ENCODE data around the gene CCDC85B.
A peak's percentile ranks its signal among the peaks of the same experiment; 100 is the strongest.

Gene CCDC85B

DNA sequence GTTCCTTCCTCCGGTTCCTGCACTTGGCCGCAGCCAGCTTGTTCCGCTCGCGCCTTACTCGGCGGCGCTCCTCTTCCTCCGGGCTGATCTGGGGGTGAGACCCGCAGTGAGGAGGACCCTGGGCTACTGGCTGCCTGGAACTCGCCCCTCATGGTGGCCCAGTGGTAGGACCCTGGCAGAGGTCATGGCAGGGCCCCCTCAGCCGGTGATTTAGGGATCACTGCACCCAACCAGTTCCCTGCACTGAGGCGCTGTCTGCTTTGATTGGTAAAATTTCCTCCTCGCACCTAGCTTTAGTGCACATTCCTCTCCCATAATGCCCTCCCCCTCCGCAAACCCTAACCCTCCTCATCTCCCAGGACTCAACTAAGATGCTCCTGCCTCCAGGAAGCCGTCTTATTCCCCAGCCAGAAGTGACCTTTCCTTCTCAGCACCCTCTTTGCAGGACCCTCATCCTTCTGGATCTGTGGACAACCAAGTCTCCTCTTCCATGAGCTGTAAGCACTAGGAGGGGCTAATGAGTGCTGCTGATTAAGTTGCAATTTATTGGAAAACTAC, 3.6 kb downstream of the CCDC85B start:
- H3K4me3 ChIP-seq (ENCODE audit: low read depth, low read length), result peak overlapping the region; percentile 43

DNA sequence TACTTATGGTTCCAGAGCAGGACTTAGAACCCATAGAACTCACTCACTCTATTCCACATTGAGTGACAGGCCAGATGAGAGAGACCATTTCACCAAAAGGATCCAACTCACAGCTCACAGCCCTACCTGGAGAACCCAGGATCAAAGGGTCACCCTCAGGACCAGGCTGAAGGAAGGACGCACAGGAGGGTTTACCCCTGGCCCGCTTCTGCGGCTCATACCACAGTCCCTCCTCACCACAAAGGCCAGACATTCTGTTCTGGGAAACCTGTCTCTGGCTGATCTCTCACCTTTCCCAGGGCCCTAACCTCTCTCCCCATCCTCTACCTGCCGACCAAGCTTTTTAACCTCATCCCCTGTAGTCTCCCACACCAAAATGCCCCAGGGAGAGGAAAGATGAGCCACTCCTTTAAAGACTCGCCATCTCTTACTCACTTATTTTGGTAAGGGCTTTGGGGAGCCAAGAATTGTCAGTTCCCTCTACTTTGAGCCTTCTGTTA, 5.1 kb downstream of the CCDC85B start:
- peak overlapping the region; percentile 93 for H3K4me3 ChIP-seq (ENCODE audit: low read depth, low read length)
- TF ChIP-seq, protein P1, sequence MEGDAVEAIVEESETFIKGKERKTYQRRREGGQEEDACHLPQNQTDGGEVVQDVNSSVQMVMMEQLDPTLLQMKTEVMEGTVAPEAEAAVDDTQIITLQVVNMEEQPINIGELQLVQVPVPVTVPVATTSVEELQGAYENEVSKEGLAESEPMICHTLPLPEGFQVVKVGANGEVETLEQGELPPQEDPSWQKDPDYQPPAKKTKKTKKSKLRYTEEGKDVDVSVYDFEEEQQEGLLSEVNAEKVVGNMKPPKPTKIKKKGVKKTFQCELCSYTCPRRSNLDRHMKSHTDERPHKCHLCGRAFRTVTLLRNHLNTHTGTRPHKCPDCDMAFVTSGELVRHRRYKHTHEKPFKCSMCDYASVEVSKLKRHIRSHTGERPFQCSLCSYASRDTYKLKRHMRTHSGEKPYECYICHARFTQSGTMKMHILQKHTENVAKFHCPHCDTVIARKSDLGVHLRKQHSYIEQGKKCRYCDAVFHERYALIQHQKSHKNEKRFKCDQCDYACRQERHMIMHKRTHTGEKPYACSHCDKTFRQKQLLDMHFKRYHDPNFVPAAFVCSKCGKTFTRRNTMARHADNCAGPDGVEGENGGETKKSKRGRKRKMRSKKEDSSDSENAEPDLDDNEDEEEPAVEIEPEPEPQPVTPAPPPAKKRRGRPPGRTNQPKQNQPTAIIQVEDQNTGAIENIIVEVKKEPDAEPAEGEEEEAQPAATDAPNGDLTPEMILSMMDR (IDR thresholded peaks at IDR 0.05; ENCODE audit: low read depth, low read length), result no peak

More for the DNA sequence above, 3.6 kb downstream of the CCDC85B start:
- TF ChIP-seq, protein P1 (IDR thresholded peaks at IDR 0.05; ENCODE audit: low read depth, low read length), result no peak

DNA sequence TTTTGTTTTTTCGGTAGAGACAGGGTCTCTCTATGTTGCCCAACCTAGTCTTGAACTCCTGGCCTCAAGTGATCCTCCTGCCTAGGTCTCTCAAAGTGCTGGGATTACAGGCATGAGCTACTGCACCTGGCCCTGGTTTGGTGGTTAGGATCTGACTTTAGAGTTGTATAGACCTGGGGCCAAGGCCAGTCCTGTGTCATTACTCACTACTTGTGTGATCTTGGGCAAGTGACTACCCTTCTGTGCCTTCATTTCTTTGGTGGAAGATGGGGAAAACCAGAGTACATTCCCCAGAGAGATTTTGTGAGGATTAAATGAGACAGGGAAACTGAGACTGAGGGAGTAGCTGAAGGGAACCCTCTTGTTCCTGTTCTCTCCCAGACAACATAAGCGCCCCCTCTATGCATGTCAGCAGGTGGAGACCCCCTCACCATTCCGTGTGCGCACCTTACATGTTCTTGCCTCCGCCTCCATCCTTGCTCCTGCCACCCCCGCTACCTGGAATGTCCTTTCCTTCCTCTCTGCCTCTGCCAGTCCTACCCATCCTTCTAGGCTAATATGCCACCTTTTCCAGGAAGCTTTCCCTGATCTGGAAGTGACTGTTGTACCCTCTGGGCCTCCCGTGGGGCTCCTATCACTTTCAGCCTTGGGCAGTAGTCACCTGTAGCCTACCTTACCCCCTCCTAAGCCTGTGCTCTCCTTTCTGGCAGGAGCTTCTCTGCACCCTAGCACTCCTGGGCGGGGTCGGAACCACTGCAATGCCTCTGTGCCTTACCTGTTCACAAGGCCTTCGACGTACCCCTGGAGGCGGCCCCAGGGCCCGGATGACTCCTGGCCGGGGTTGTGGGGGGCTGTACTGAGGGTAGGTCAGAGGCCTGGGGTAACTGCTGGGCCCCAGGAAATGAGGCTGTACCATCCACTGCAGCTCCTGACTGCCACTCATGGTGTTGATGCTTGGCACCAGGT, 5.8 kb downstream of the CCDC85B start:
- TF ChIP-seq, protein P1 (IDR thresholded peaks at IDR 0.05; ENCODE audit: low read depth, low read length), result no peak
- H3K4me3 ChIP-seq (ENCODE audit: low read depth, low read length), result peak overlapping the region; percentile 93

DNA sequence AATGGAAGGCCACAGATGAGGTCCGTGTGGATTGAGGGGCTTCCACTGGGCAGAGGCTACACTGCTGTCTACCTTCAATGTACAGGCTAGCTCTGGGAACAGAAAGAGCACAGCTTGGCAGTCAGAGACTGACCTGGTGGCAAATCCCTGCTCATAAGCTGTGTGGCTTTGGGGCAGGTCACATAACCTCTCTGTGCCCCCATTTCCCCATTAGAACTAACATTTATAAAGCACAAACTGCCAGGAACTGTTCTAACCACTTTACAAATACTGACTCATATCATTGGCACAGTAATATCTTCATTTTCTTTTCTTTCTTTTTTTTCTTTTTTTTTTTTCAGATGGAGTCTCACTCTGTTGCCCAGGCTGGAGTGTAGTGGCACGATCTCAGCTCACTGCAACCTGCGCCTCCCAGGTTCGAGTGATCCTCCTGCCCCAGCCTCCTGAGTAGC, 6.6 kb downstream of the CCDC85B start:
- H3K4me3 ChIP-seq (ENCODE audit: low read depth, low read length), result peak overlapping the region; percentile 93

DNA sequence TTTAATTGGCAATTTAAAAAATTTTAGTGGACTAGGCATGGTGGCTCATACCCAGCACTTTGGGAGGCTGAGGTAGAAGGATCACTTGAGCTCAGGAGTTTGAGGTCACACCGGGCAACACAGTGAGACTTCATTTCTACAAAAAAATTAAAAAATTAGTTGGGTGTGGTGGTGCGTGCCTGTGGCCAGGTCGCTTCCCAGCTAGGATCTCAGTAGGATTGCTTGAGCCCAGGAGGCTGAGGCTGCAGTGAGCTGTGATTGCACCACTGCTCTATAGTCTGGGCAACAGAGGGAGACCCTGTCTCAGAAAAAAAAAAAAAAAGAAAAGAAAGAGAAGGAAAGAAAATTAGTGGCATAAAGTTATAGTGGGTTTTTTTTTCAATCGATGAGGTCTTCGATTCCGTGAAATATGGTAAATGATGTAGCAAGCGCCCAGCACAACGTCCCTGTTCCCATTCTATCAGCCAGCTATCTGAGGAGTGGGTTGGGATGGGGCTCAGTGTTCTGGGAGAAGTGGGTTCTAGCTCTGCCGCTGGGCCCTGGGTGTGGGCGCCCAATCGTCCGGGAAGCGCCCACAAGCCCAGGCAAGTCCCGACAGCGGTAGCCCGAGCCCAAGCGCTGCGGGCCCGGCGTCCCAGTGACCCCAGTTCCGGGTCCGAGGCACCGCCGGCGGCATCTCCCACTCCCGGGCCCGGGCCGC, 8.3 kb downstream of the CCDC85B start:
- TF ChIP-seq, protein P1 (IDR thresholded peaks at IDR 0.05; ENCODE audit: low read depth, low read length), result no peak
- peak overlapping the region; percentile 93 for H3K4me3 ChIP-seq (ENCODE audit: low read depth, low read length)

More for the DNA sequence above, 6.6 kb downstream of the CCDC85B start:
- TF ChIP-seq, protein P1 (IDR thresholded peaks at IDR 0.05; ENCODE audit: low read depth, low read length), result no peak

DNA sequence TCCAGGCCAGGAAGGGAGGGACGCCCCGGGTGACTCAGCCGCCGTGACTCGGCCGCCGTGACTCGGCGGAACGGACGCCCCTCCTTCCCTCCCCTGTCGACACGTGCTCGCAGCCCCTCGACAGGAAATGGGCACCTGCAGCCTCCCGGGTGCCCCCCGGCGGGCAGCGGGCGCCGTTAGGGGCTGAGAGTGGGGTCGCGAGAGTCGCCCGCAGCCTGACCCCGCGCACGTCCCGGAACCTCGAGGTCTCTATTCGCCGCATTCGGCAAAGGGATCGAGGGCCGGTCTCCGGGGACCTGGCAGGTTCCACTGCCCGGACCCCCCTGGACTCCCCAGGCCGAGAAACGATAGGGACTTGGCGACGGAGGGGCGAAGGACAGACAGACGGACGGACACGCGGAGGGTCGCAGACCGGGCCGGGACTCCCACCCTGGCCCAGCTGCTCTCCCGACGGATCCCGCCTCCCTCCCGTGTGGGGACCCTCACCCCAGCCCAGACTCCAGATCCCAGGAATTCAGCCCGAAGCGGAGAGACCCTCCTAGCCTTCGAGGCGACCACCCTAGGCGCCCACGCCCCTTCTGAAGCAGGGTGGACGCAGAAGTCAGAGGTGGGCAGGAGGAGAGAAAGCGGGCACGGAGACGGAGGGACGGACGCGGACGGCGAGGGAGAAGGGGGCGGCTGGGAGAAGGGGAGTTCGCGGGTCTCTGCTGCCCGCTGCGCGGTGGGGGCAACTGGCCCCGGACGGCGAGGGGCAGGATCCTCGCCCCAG, 9.1 kb downstream of the CCDC85B start:
- TF ChIP-seq, protein P1 (IDR thresholded peaks at IDR 0.05; ENCODE audit: low read depth, low read length), result no peak
- H3K4me3 ChIP-seq (ENCODE audit: low read depth, low read length), result peak overlapping the region; percentile 93
